NCI-H526 (cell line): ENCODE measurements around the gene MYO5B.

Source experiments
- DNase-seq, 2 experiments: peaks; one replicate each; lab custom pipeline; 2025; lab: John Stamatoyannopoulos, UW

MYO5B gene

GRCh38 chr18:49884959-49885358, 310.0 kb downstream of the MYO5B start:
- DNase-seq, result no peak

- no peak for DNase-seq
These were observed 310.5 kb downstream of the MYO5B start for GRCh38 chr18:49884465-49884864.

- no peak for DNase-seq
These were observed 314.3 kb downstream of the MYO5B start for GRCh38 chr18:49880661-49881060.

- DNase-seq, result no peak
These were observed 315.7 kb downstream of the MYO5B start for GRCh38 chr18:49879271-49879580.

GRCh38 chr18:49878567-49879270, 316.2 kb downstream of the MYO5B start:
- no peak for DNase-seq

GRCh38 chr18:49878015-49878414, 316.9 kb downstream of the MYO5B start:
- DNase-seq, result no peak

GRCh38 chr18:49876536-49876935, 318.4 kb downstream of the MYO5B start:
- no peak for DNase-seq

GRCh38 chr18:49875783-49876182, 319.2 kb downstream of the MYO5B start:
- DNase-seq, result peak; percentile 25 to 53

- DNase-seq, result no peak
These were observed 319.8 kb downstream of the MYO5B start for GRCh38 chr18:49875155-49875554.

- DNase-seq, result no peak
These were observed 320.7 kb downstream of the MYO5B start for GRCh38 chr18:49874238-49874637.

- DNase-seq, result no peak
These were observed 325.6 kb downstream of the MYO5B start for GRCh38 chr18:49869354-49869753.

- no peak for DNase-seq
These were observed 328.3 kb downstream of the MYO5B start for GRCh38 chr18:49866680-49867079.

- DNase-seq, result no peak
These were observed 329.5 kb downstream of the MYO5B start for GRCh38 chr18:49865401-49865800.

- DNase-seq, result no peak
These were observed 331.0 kb downstream of the MYO5B start for GRCh38 chr18:49863769-49864621.

- no peak for DNase-seq
These were observed 332.1 kb downstream of the MYO5B start for GRCh38 chr18:49862656-49863385.

- no peak for DNase-seq
These were observed 333.3 kb downstream of the MYO5B start for GRCh38 chr18:49861659-49862058.

GRCh38 chr18:49859725-49860124, 335.2 kb downstream of the MYO5B start:
- DNase-seq, result no peak

- no peak for DNase-seq
These were observed 336.0 kb downstream of the MYO5B start for GRCh38 chr18:49859021-49859359.

GRCh38 chr18:49858309-49859020, 336.5 kb downstream of the MYO5B start:
- DNase-seq, result peak; percentile 41 to 83

- DNase-seq, result no peak
These were observed 337.2 kb downstream of the MYO5B start for GRCh38 chr18:49857708-49858107.

- no peak for DNase-seq
These were observed 338.5 kb downstream of the MYO5B start for GRCh38 chr18:49856496-49856895.

- DNase-seq, result no peak
These were observed 339.1 kb downstream of the MYO5B start for GRCh38 chr18:49855711-49856415.
